Kidney (tissue), 14 donors: ENCODE data around the gene HRH1. TPM values are rescaled to one million over a fixed set of nuclear protein-coding genes. Genes with fewer than 3 reads are reported as not detected.

Source experiments
- DNase-seq, 5 donors: peaks; one replicate each; pipeline ENCODE4 v3.0.0-alpha.2; 2013 to 2020
- FAIRE-seq: peaks from 2 replicates; lab custom pipeline; 2012; peaks lifted over from hg19 to GRCh38; lab: Jason Lieb, UNC
- H3K27ac ChIP-seq, 2 donors: one replicate each; pipeline ENCODE4 v1.7.0; 2013; ENCODE audit warnings: low read depth in 2 of 2, low read length in 2 of 2, inconsistent platforms in 1 of 2
- H3K27me3 ChIP-seq: one replicate; pipeline ENCODE4 v1.7.1; 2013; ENCODE audit warnings: low read length, inconsistent platforms; ENCODE audit not compliant: control insufficient read depth, insufficient read depth
- H3K36me3 ChIP-seq, 3 donors: one replicate each; pipeline versions ENCODE4 v1.7.0 to v1.7.1; 2013; ENCODE audit warnings: low read length in 3 of 3, control low read depth in 1 of 3, inconsistent platforms in 1 of 3; ENCODE audit not compliant: insufficient read depth in 3 of 3, control insufficient read depth in 2 of 3
- H3K4me1 ChIP-seq, 3 donors: one replicate each; pipeline versions ENCODE4 v1.7.0 to v1.7.1; 2013; ENCODE audit warnings: low read length in 3 of 3, inconsistent platforms in 1 of 3, low read depth in 1 of 3; ENCODE audit not compliant: control insufficient read depth in 2 of 3, insufficient read depth in 2 of 3
- H3K4me3 ChIP-seq, 3 donors: one replicate each; pipeline versions ENCODE4 v1.7.0 to v1.8.1; 2013; ENCODE audit warnings: low read length in 3 of 3, control low read depth in 1 of 3, inconsistent platforms in 1 of 3
- H3K9ac ChIP-seq, 3 donors: one replicate each; pipeline versions ENCODE4 v1.7.0 to v1.7.1; 2013; ENCODE audit warnings: low read length in 3 of 3, control low read depth in 1 of 3, inconsistent platforms in 1 of 3
- H3K9me3 ChIP-seq, 3 donors: one replicate each; pipeline versions ENCODE4 v1.7.0 to v1.7.1; 2013; ENCODE audit warnings: low read length in 3 of 3, control low read depth in 1 of 3, inconsistent platforms in 1 of 3; ENCODE audit not compliant: control insufficient read depth in 2 of 3, insufficient read depth in 1 of 3
- intact Hi-C: fragments of 100-400 bp; cut with DNase I; formaldehyde crosslinking; loops from one replicate; pipeline ENCODE4 v1.11.1; 2022
- polyA plus RNA-seq: library from polyadenylated mRNA; stranded (reverse); fragments of 350-450 nt; fragmentation: Illumina TruSeq; extraction: RNeasy Lipid Tissue Mini Kit (QIAGEN cat#74804); gene quantifications from one replicate; pipeline ENCODE4 v1.2.3, GENCODE V29; 2014; ENCODE audit warnings: low read depth, low replicate concordance; ENCODE audit not compliant: insufficient read depth
- total RNA-seq: library from RNA; stranded (reverse); fragmentation: NEBNext Ultra II Directional; extraction: Animal tissue kit (Norgen Biotek cat#: 25700); gene quantifications from one replicate; pipeline ENCODE4 v1.2.1, GENCODE V29; 2021
- TF ChIP-seq, protein P1 (sequence below): IDR thresholded peaks from 3 replicates; pipeline ENCODE4 v1.5.1; 2012; ENCODE audit warnings: mild to moderate bottlenecking, moderate library complexity, borderline replicate concordance; ENCODE audit not compliant: insufficient read depth; ENCODE audit errors: extremely low read depth
- donor health status: control.
- donor health status: control.
- donor health status: control.
- donor health status: control.
- donor health status: control.
- donor health status: DM: yes; HTN: yes; CAD: no.
- donor health status: Normal renal cell carcinoma (clear cell type).

HRH1 gene
- total and polyA plus RNA-seq, 2 donors from 2014 or later = 1.9 to 32.3 TPM

DNA sequence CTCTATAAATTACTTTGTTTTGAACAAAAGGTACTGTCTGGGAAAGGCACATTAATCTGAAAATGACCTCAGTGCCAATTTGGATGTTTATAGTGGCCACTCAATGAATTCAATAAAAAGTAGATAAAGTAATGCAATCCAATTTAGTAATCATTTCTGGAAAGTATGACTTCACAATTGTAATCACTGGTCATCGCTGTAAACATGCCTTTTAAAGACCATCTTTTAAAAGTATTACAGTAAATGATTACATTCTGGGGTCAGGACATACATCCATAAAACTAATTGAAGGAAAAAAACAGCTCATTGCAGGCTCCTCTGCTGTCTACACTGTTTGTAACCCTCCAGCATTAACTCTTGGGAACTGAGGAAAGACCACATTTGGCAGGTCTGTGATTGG, 43.2 kb downstream of the HRH1 start:
- FAIRE-seq = no peak
- TF ChIP-seq, protein P1, sequence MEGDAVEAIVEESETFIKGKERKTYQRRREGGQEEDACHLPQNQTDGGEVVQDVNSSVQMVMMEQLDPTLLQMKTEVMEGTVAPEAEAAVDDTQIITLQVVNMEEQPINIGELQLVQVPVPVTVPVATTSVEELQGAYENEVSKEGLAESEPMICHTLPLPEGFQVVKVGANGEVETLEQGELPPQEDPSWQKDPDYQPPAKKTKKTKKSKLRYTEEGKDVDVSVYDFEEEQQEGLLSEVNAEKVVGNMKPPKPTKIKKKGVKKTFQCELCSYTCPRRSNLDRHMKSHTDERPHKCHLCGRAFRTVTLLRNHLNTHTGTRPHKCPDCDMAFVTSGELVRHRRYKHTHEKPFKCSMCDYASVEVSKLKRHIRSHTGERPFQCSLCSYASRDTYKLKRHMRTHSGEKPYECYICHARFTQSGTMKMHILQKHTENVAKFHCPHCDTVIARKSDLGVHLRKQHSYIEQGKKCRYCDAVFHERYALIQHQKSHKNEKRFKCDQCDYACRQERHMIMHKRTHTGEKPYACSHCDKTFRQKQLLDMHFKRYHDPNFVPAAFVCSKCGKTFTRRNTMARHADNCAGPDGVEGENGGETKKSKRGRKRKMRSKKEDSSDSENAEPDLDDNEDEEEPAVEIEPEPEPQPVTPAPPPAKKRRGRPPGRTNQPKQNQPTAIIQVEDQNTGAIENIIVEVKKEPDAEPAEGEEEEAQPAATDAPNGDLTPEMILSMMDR = no peak
- Histone ChIP-seq H3K4me1 (peaks cover 0 to 5% (median 0%) of the 10 kb centered on the region in 3 donors), H3K9me3 (no peaks in the 10 kb centered on the region), H3K9ac (no peak overlapping the region), H3K27me3 (no peaks in the 10 kb centered on the region), H3K4me3 (no peak overlapping the region), H3K36me3 (no peaks in the 10 kb centered on the region), H3K27ac (no peak overlapping the region)
- no peak for DNase-seq
- intact Hi-C loops = no loop called here

DNA sequence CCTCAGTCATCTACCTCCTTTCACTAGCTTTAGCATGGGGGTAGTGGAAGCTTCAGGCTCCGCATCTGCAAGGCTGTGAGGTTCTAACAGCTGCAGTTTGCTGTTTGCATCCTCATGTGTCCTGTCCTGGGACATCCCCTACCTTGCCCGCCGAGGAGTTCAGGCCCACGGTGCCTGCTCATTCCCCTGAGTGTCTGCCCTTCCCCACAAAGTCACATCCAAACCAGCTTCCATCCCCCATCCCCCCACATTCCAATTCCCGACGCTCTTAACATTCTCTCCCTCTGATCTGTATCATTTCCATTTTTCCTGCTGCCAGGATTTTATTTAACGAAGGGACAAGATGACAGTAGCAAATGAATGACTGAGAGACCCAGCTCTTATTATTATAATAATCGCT, 43.8 kb downstream of the HRH1 start:
- no peaks in the 10 kb centered on the region for H3K36me3 ChIP-seq
- peaks cover 0 to 5% (median 0%) of the 10 kb centered on the region in 3 donors for H3K4me1 ChIP-seq
- H3K27me3 ChIP-seq = no peaks in the 10 kb centered on the region
- no peak overlapping the region for H3K4me3 ChIP-seq
- intact Hi-C loops = no loop called here
- TF ChIP-seq, protein P1 = no peak
- no peaks in the 10 kb centered on the region for H3K9me3 ChIP-seq
- no peak overlapping the region for H3K27ac ChIP-seq
- FAIRE-seq = no peak
- DNase-seq = no peak
- H3K9ac ChIP-seq = no peak overlapping the region

DNA sequence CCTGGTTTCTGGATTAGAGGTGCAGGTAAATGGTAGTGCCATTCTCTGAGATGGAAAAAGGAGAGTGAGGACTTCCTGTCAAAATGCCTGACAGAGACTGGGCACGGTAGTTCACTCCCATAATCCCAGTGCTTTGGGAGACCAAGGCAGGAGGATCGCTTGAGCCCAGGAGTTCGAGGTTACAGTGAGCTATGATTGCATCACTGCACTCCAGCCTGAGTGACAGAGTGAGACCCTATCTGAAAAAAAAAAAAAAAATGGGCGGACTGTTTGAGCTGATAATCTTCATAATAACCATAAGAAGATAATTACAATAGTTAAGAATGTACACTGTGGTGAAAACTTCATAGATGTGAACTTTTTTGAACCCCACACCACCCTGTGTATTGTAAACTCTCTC, 44.2 kb downstream of the HRH1 start:
- TF ChIP-seq, protein P1 = no peak
- no peak overlapping the region for H3K27ac ChIP-seq
- no peak overlapping the region for H3K9ac ChIP-seq
- intact Hi-C loops = no loop called here
- no peak for FAIRE-seq
- no peaks in the 10 kb centered on the region for H3K27me3 ChIP-seq
- no peak for DNase-seq
- no peak overlapping the region for H3K4me3 ChIP-seq
- no peaks in the 10 kb centered on the region for H3K36me3 ChIP-seq
- H3K4me1 ChIP-seq = peaks cover 0 to 5% (median 0%) of the 10 kb centered on the region in 3 donors
- H3K9me3 ChIP-seq = no peaks in the 10 kb centered on the region
